Activated CD4-positive, CD25-positive, alpha-beta regulatory T cell treated with anti-CD3 and anti-CD28 coated beads, Interleukin-2, amount 50 U/mL, for 72 hours (primary cell): ENCODE measurements around the gene FNDC1.
A peak's percentile ranks its signal among the peaks of the same experiment; 100 is the strongest.

Experiments used
- DNase-seq: peaks from one replicate; pipeline ENCODE4 v3.0.0; 2021

FNDC1 gene

DNA sequence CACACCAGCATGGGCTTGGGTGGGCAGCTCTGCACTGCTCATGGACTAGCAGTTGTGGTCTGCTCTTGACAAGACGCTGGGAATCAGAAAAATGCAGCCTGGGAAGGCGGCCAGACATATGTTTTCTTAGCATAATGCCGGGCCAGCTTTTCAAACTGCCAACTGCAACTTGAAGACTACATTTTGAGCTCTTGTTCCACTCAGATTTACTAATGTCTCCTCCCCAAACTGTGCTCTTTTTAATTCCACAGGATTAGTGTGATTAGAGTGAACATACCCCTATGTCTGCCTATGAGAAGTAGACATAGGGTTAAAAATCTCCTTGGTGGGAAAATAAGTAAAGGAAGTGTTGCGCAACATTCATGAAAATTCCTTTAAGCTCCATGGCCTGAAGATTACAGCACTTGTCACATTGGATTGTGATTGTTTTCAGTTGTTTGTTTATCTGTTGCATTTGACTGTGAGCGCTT is 5.3 kb upstream of the FNDC1 start:
- no peak for DNase-seq

GRCh38 chr6:159168536-159169192 is 536 bp upstream of the FNDC1 start:
- no peak for DNase-seq

- no peak for DNase-seq
Measured at GRCh38 chr6:159169557-159170332, 545 bp downstream of the FNDC1 start.

GRCh38 chr6:159170333-159170672 is 1.1 kb downstream of the FNDC1 start:
- no peak for DNase-seq

- DNase-seq: no peak
Measured at GRCh38 chr6:159170999-159171712, 2.0 kb downstream of the FNDC1 start.

GRCh38 chr6:159172091-159172491 is 2.9 kb downstream of the FNDC1 start:
- no peak for DNase-seq

DNA sequence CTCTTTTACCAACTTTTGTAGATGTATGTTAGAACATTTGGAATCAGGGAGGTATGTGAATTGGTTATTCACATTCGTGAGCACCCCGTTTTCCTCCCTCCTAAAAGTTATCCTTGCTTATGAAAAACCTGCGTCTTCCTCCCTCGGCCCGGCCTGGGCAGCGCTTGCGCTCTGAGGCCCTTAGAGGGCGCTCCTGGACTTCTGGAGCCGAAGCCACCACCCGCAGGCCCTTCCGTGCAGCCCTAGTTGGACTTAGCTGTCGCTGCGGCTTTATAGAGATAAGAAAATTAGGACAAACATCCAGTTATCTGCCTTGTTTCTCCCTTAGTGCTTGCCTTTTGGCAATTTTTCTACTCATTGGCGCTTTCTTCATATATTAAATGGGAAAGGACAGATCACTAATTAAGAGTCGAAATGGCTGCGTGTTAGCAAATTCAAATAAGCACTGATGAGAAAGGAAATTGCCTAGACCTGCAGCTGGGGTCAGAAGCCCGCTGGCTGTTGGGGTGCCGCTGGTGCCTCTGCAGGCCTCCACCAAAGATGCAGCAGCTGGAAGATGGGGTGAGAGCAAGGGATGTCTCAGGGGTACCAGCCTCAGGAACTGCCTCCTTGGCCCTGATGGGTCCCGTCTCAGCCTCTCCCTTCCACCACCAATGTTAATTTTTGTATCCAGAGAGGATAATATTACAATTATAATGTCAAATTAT is 5.2 kb downstream of the FNDC1 start:
- DNase-seq: peak; percentile 76

DNA sequence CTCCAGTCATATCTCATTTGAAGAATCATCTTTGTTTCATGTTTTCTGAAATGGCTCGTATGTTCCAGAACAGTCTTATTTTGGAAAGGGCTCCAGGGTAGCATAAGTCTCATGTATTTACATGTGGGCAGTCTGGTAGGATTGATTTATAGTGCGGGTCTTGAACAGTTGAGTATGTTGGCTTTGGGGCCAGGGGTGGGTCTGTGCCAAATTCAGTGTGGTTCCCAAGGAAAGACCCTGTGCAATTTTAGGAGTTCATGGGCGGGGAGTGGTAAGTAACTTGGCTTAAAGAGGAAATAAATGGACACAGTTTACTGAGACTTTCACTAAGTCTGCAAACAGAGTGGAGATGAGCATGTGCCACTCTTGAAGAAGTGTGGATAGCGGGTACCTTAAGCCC is 7.7 kb downstream of the FNDC1 start:
- DNase-seq: no peak

DNA sequence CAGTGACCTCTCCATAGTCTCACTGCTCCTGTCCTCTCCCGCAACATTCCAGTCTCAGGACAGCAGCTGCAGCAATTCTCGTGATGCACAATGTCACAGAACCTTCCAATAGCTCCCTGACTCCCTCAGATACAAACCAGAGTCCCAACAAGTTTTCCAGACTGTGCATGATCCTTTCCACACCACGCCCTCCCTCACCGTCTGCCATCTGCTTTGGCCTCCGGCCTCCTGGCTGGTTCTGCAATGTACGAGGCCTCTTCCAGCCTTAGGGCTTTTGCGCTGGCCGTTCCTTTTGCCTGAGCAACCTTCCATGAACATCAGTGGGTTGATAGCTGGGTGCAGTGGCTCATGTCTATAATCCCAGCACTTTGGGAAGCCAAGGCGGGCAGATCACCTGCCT is 9.6 kb downstream of the FNDC1 start:
- no peak for DNase-seq

DNA sequence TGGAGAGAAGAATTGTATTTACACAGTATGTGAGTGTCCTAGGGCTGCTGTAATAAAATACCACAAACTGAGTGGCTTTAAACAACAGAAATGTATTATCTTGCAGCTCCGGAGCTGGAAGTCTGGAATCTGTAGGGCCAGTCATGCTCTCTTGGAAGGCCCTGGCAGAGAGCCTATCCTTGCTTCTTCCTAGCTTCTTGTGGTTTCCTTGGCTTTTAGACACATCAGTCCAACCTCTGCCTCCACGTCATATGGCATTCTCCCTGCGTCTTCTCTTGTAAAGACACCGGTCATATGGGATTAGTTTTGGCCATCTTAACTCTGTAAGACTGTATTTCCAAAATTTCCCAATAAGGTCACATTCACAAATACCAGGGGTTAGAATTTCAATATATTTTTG is 10.8 kb downstream of the FNDC1 start:
- no peak for DNase-seq

DNA sequence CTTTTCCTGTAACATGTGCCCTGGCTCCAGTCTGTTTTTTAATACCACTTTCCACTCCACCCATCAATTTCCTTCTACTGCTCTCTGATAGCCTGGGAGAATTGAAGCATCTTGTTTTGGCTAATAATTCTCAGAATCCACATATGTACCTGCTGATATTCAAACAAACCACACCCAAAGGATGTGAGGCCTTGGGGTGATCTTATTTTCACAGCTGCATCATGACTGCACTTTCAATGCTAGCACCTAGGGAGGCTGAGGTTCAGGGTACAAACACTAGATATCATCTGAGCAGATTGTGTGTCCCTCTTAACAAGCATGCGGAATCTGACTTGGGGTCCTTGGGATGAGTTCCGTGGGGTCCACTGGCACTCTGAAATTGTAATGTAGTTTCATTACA is 12.7 kb downstream of the FNDC1 start:
- DNase-seq: no peak

- DNase-seq: no peak
Measured at GRCh38 chr6:159184559-159184958, 15.4 kb downstream of the FNDC1 start.

DNA sequence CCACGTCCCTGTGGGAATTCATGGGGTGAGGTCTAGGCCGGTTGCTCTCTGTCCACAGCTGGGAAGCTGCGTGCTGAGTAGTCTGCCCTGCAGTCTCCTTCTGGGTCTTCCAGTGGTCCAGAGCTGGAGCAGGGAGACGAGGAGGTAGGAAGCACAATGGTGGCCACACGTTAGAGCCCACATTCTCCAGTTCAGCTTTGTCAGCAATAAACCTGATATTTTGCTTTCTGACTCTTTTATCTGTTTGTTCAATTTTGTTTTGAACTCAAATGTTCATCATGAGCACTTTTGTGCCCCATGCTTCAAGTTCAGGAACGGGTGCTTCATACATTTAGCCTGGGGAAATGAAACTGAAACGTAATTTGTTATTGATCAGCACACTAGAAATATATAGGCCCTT is 21.3 kb downstream of the FNDC1 start:
- no peak for DNase-seq

DNA sequence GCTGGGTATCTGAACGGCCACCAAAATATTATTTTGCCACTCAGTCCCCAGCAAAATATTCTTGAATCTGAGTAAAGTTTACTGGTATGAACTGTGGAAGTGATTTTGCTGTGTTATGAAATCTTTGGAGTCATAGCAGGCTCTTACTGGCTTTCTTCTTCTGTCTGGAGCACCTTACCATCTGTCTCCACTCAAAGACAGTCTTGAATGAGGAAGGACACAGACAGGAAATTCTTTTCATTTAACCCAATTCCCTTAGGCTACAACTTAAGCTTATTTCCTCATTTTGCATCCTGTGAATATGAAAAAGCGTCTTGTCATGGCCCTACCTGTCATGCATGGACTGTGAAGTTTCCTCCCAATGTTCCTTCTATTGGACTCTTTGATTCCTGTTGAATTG is 24.7 kb downstream of the FNDC1 start:
- DNase-seq: no peak

DNA sequence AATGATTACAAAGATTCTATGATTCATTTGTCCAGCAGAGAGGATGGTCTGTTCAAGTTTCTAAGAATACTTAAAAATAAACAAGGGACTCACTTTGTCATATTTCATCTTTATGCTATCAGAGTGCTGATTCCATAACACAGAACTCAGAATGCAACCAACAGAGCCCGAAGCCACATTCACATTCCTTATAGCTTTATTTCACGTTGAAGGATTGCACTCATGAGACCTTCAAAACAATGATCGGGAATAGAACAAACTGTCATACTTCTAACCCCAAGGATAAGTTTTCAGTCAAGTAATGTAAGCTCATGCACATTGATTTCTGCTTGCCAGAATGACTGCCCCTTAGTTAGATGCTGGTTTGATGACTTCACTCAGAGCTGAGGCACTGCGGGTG is 25.2 kb downstream of the FNDC1 start:
- no peak for DNase-seq

- DNase-seq: no peak
Measured at GRCh38 chr6:159196430-159196975, 27.3 kb downstream of the FNDC1 start.

GRCh38 chr6:159197251-159197650 is 28.1 kb downstream of the FNDC1 start:
- no peak for DNase-seq

DNA sequence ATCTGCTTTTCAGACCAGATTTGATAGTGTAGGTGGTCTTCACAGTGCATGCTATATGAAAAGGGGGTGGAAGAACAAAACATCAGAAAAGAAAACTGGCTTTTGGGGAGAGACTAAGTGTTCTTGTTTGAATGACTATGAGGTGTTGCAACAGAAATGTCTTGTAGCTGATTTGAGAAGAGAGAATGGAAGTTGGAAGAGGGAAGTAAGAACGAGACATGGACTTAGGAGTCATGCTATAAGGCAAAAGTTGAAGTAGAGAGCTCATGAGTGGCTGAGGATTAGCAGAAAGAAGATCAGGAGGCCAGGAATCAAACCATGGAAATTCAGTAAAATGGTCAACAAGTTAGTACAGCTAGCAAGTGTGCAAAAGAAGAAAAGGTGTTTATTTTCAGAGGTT is 32.1 kb downstream of the FNDC1 start:
- no peak for DNase-seq

- no peak for DNase-seq
Measured at GRCh38 chr6:159203304-159204005, 34.3 kb downstream of the FNDC1 start.

DNA sequence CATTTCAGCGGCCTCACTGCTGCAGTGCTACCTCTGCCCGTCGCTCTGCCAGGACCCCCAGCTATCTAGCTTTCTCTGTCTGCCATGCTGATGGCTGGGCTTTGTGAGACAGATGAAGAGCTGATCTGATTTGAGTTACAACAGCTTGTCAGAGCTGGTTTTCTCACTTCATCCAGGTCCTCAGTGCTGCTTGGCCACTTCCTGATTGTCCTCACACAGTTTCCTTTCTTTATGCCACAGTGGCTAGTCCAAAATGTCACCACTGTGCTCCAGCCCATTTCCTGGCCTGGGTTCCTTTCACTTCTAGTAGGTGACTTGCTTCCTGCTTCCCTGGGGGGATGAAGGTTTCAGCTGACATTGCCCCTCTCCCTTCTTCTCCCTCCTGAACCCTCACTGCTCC is 35.4 kb downstream of the FNDC1 start:
- no peak for DNase-seq

DNA sequence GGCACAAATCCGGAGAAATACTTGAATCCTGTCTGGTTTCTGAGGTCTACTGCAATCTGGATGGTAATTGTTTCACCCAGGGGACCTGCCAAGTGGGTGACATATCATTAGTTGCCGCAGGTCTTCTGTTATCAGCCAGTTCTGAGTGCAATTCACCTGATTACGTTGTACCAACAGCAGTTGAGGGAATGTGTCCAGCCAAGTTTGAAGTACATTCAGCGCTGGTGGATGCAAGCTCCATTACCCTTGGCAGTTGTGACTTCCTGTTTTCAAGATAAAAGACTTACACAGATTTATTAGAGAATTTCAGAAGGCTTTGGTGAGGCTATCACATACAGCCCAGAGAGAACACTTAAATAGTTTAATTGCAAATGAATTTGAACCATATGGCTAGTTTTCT is 42.8 kb downstream of the FNDC1 start:
- no peak for DNase-seq

GRCh38 chr6:159212525-159213280 is 43.5 kb downstream of the FNDC1 start:
- no peak for DNase-seq
